ENCODE data around the gene PYHIN1.
"Not testable (repeated sequence)": the region's sequence is repeated elsewhere in the genome, so short reads cannot be mapped to it uniquely, and the experiment has no call there.

PYHIN1 gene

DNA sequence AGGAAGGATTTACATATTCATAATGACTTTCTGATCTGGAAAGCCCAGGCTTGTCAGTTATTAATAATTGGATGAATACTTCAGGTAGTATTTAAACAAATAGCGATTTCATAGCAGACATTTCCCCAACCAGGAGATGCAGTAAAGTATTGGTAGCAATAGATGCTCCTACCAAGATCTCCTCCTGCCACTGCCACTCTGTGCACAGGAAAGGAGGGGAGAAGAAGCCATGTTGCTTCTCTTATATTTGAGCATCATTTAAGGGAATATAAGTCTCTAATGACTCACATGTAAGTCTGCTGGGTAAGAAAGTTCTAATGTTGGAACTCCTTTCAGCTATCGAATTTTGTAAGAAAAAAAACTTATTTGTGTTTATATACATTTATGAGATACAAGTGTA lies 77.9 kb downstream of the PYHIN1 start:
- Histone ChIP-seq H3K79me2 (ENCODE audit: control insufficient read depth, low read length) (peaks cover 60% of the 10 kb centered on the region), H3K27ac (ENCODE audit: low read depth, low read length) (peak overlapping the region; percentile 88), H3K9me3 (ENCODE audit: control insufficient read depth, insufficient read depth, low read length) (no peaks in the 10 kb centered on the region), H3K9me2 (replicated peaks; ENCODE audit: control insufficient read depth, low read length) (no peaks in the 10 kb centered on the region), H4K20me1 (ENCODE audit: control insufficient read depth, insufficient read depth, low read depth, low read length) (no peaks in the 10 kb centered on the region), H3K4me1 (ENCODE audit: control insufficient read depth, low read length) (peaks cover 65% of the 10 kb centered on the region), H3K4me3 (ENCODE audit: low read length) (peak overlapping the region; percentile 94), H3F3A (ENCODE audit: control insufficient read depth, insufficient read depth) (peaks cover 28% of the 10 kb centered on the region), H3K4me2 (ENCODE audit: low read length) (peak overlapping the region; percentile 95), H3K36me3 (ENCODE audit: control insufficient read depth, low read length) (peaks cover 44% of the 10 kb centered on the region), H3K27me3 (ENCODE audit: control insufficient read depth, low read length) (no peaks in the 10 kb centered on the region)
- TF ChIP-seq EZH2phosphoT487 (IDR thresholded peaks at IDR 0.05; ENCODE audit: borderline replicate concordance, low read length) = no peak
- TF ChIP-seq CTCF (IDR thresholded peaks at IDR 0.05; ENCODE audit: low read depth, low read length, poor library complexity, severe bottlenecking) = no peak

DNA sequence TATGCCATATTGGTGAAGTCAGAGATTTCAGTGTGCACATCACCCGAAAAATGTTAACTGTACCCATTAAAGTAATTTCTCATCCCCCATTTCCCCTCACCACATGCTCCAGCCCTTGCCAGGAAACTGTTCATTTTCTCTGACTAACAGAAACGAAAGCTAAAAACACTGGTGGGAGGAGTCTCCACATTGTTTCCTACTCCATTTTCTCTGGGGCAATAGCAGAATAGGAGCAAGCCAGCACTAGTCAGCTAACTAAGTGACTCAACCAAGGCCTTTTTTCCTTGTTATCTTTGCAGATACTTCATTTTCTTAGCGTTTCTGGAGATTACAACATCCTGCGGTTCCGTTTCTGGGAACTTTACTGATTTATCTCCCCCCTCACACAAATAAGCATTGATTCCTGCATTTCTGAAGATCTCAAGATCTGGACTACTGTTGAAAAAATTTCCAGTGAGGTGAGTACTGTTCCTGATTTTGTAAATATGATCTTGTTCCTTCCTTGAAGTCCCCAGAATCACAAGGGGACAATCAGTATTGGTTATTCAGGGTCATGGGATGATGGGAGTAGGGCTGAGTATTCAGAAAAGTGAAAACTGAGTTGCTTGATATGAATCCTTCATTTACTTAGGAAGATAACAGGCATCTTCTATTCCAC lies 78.5 kb downstream of the PYHIN1 start, which contains the start of gene IFI16:
Gene IFI16 (plus strand): TSS at position 204 of the 658 bp plus-strand sequence. CDS start 4,774 bp downstream, outside the sequence.
- Histone ChIP-seq H3K9me3 (ENCODE audit: control insufficient read depth, insufficient read depth, low read length) (no peaks in the 10 kb centered on the region), H3K79me2 (ENCODE audit: control insufficient read depth, low read length) (peaks cover 65% of the 10 kb centered on the region), H3K27ac (ENCODE audit: low read depth, low read length) (peak within 1 kb of the TSS; percentile 88), H3K9me2 (replicated peaks; ENCODE audit: control insufficient read depth, low read length) (no peaks in the 10 kb centered on the region), H3K27me3 (ENCODE audit: control insufficient read depth, low read length) (no peaks in the 10 kb centered on the region), H3K4me1 (ENCODE audit: control insufficient read depth, low read length) (peaks cover 70% of the 10 kb centered on the region), H3K4me2 (ENCODE audit: low read length) (peak within 1 kb of the TSS; percentile 95), H3K4me3 (ENCODE audit: low read length) (peak within 1 kb of the TSS; percentile 94), H4K20me1 (ENCODE audit: control insufficient read depth, insufficient read depth, low read depth, low read length) (no peaks in the 10 kb centered on the region), H3F3A (ENCODE audit: control insufficient read depth, insufficient read depth) (peaks cover 32% of the 10 kb centered on the region), H3K36me3 (ENCODE audit: control insufficient read depth, low read length) (peaks cover 50% of the 10 kb centered on the region)
- TF ChIP-seq CTCF (IDR thresholded peaks at IDR 0.05; ENCODE audit: low read depth, low read length, poor library complexity, severe bottlenecking) = no peak
- TF ChIP-seq EZH2phosphoT487 (IDR thresholded peaks at IDR 0.05; ENCODE audit: borderline replicate concordance, low read length) = no peak

GRCh38 chr1:159010391-159010790 lies 79.0 kb downstream of the PYHIN1 start:
- H3K9me3 ChIP-seq (ENCODE audit: control insufficient read depth, insufficient read depth, low read length) = no peaks in the 10 kb centered on the region
- H3K9me2 ChIP-seq (replicated peaks; ENCODE audit: control insufficient read depth, low read length) = no peaks in the 10 kb centered on the region
- H3K27me3 ChIP-seq (ENCODE audit: control insufficient read depth, low read length) = no peaks in the 10 kb centered on the region
- H3K4me1 ChIP-seq (ENCODE audit: control insufficient read depth, low read length) = peaks cover 73% of the 10 kb centered on the region
- peak overlapping the region; percentile 95 for H3K4me2 ChIP-seq (ENCODE audit: low read length)
- H3K36me3 ChIP-seq (ENCODE audit: control insufficient read depth, low read length) = peaks cover 55% of the 10 kb centered on the region
- H3K27ac ChIP-seq (ENCODE audit: low read depth, low read length) = peak overlapping the region; percentile 88
- H3K4me3 ChIP-seq (ENCODE audit: low read length) = peak overlapping the region; percentile 94
- no peaks in the 10 kb centered on the region for H4K20me1 ChIP-seq (ENCODE audit: control insufficient read depth, insufficient read depth, low read depth, low read length)
- peaks cover 36% of the 10 kb centered on the region for H3F3A ChIP-seq (ENCODE audit: control insufficient read depth, insufficient read depth)
- peaks cover 71% of the 10 kb centered on the region for H3K79me2 ChIP-seq (ENCODE audit: control insufficient read depth, low read length)
- TF ChIP-seq EZH2phosphoT487 (IDR thresholded peaks at IDR 0.05; ENCODE audit: borderline replicate concordance, low read length) (no peak), CTCF (IDR thresholded peaks at IDR 0.05; ENCODE audit: low read depth, low read length, poor library complexity, severe bottlenecking) (no peak)

GRCh38 chr1:159011001-159011400 lies 79.6 kb downstream of the PYHIN1 start:
- peaks cover 36% of the 10 kb centered on the region for H3F3A ChIP-seq (ENCODE audit: control insufficient read depth, insufficient read depth)

More at GRCh38 chr1:159011001-159011400, 79.6 kb downstream of the PYHIN1 start:
- peak overlapping the region; percentile 94 for H3K4me3 ChIP-seq (ENCODE audit: low read length)
- not testable (repeated sequence) for H4K20me1 ChIP-seq (ENCODE audit: control insufficient read depth, insufficient read depth, low read depth, low read length); H3K9me3 ChIP-seq (ENCODE audit: control insufficient read depth, insufficient read depth, low read length); H3K9me2 ChIP-seq (replicated peaks; ENCODE audit: control insufficient read depth, low read length); H3K27me3 ChIP-seq (ENCODE audit: control insufficient read depth, low read length)
- peaks cover 77% of the 10 kb centered on the region for H3K79me2 ChIP-seq (ENCODE audit: control insufficient read depth, low read length)
- peaks cover 61% of the 10 kb centered on the region for H3K36me3 ChIP-seq (ENCODE audit: control insufficient read depth, low read length)
- H3K27ac ChIP-seq (ENCODE audit: low read depth, low read length) = peak overlapping the region; percentile 88
- peaks cover 73% of the 10 kb centered on the region for H3K4me1 ChIP-seq (ENCODE audit: control insufficient read depth, low read length)
- peak overlapping the region; percentile 95 for H3K4me2 ChIP-seq (ENCODE audit: low read length)

Data from DOHH2 (cell line).